ENCODE results near the gene NUDT17.
"Not testable (repeated sequence)": the region's sequence is repeated elsewhere in the genome, so short reads cannot be mapped to it uniquely, and the experiment has no call there.

Gene NUDT17, protein sequence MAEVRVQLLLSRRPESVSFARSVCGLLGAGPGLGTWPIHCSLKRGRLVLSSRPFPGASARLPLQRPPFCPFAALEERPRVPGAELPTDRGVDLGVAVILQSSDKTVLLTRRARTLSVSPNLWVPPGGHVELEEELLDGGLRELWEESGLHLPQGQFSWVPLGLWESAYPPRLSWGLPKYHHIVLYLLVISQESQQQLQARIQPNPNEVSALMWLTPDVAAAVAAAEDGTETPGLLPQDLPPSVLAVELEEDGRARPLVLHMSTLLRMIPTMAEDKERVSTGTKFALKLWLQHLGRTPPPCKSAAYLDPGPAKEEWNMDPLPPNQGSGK

DNA sequence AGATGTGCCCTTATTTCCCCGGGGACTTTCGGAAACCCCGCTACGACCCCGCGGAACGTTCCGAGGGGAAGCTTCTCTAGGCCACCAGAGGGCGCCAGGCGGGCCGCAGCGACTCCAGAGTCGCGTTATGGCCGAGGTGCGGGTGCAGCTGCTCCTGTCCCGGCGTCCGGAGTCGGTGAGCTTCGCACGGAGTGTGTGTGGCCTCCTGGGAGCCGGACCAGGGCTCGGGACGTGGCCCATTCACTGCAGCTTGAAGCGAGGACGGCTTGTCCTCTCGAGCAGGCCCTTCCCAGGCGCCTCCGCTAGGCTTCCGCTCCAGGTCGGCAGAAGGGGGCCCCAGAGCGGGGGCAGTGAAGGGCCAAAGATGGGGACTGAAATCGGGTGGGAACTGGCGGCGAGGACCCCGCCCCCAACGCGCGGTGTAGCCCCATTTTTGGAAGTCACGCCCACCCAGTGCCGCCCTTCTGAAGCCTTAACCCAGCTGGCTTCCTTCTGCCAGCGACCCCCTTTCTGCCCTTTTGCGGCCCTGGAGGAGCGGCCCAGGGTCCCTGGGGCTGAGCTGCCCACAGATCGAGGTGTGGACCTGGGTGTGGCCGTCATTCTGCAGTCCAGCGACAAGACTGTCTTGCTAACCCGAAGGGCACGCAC is at the start of gene NUDT17:
Gene NUDT17 (plus strand): TSS at position 117 of the 648 bp plus-strand sequence. CDS start 11 bp downstream, at position 128.
- DNase-seq, result peak; percentile 79

GRCh38 chr1:145796753-145797152 is 48.7 kb upstream of the NUDT17 start:
- DNase-seq, result no peak

GRCh38 chr1:145799806-145800205 is 45.6 kb upstream of the NUDT17 start:
- no peak for DNase-seq

GRCh38 chr1:145804235-145805045 is 41.0 kb upstream of the NUDT17 start:
- DNase-seq, result no peak

DNA sequence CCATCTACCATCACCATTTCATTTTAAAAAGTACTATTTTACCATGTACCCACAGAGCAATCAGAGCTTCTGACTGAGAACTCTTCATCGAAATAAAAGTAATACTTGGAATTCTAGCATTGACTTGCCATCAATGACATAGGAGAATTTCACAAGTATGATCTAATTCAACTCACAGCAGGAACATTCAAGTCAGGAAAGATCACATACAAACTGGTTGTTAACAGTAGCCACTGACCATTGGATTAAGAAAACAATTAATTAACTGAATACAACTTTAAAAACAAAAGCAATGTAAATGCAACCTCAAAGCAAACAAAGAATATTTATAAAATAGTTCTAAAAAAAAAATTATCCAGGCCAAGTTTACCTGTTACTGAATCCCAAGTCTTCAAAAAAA is 40.4 kb upstream of the NUDT17 start:
- no peak for DNase-seq

- DNase-seq, result no peak
Measured at GRCh38 chr1:145806408-145806807, 39.0 kb upstream of the NUDT17 start.

- no peak for DNase-seq
Measured at GRCh38 chr1:145806844-145807243, 38.6 kb upstream of the NUDT17 start.

DNA sequence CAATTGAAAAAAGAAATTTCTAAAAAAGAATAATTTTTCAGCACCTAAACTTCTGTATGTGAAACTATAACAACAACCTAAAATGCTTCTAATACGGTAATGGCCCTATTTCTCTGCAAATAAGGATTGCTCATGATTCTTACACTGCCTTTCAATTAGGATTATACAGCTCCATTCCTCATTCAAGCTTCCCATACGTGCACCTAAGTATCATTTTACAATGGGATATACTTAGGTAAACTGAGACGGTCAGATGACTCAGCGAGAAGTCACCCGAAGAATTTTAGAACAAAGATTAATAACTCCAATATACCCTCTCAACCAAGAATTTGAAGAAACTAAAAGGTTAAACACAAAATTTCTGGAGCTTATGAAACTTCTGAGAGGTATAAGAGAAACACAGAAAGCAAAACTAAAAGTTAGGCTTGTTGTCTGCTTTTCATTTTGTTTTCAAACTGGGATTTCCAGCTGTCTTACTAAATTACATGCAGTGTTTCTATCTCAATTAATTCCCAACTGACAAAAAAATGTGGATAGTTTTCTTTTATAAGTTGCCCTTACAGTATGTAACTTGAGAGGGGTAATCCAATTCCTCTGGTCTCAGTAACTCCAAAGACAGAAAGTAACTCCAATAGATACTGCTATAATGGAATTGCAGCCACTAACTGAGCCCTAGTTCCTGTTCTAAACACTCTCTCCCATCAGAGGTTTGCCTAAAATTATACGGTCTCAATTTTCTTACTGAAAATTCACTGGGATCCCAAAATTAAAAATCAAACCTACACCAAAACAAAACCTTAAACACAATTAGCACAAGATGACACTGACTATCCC is 32.2 kb upstream of the NUDT17 start:
- not testable (repeated sequence) for DNase-seq

DNA sequence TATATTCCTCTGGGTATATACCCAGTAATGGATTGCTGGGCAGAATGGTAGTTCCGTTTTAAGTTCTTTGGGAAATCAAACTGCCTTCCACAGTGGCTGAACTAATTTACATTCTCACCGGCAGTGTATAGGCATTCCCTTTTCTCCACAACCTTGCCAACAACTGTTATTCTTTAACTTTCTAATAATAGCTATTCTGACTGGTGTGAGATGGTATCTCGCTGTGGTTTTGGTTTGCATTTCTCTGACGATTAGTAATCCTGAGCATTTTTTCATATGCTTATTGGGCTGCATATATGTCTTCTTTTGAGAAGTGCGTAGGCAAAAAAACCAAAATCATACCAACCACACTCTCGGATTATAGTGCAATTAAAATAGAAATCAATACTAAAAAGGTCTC is 27.3 kb upstream of the NUDT17 start:
- not testable (repeated sequence) for DNase-seq

DNA sequence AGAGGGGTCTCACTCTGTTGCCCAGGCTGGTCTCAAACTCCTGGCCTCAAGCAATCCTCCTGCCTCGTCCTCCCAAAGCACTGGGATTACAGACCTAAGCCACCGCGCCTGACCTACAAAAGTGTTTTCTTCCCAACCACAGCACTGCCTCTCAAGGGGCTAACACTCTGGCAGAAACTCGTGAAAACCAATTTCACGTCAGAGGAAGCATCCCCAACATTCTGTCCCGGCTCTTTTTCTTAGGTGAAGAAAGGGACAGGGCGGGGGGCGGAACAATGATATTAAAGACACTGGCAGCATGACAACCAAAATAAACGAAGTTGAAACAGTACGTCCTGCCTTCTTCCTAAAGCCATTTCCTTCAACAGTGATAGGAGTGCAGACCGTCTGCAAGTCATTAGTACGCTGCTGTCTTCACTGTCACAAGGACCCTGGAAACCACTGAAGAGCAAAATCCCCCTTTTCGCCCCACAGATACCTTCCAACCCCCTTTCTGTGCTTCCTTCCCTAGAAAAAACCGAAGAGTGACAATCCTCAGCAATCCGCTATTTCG is 22.6 kb upstream of the NUDT17 start:
- DNase-seq, result not testable (repeated sequence)

- DNase-seq, result peak; percentile 87
Measured at GRCh38 chr1:145823565-145824498, 21.6 kb upstream of the NUDT17 start, which contains the start of the genes POLR3C and RNF115. TSS of gene POLR3C (plus strand) at chr1:145824200. CDS start at chr1:145825777, 1,577 bp downstream. TSS of gene RNF115 (minus strand) at chr1:145824095. CDS start at chr1:145823873, 222 bp downstream.

DNA sequence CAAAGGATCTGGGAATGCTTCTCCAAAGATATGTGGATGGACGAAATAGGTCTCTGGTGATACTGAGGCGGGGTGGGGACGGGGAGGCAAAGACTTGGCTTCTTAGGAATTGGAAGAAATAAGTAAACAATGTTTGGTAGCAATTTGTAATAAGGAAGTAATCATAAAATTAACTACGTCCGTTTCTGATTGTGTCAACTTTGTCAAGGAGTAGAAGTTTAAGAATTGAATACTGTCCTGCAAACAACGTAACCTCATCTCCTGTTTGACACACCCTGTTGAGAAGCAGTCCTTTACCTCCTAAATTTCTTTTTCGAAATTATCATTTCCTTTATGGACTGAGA is 21.0 kb upstream of the NUDT17 start:
- DNase-seq, result no peak

GRCh38 chr1:145826030-145826429 is 19.4 kb upstream of the NUDT17 start:
- no peak for DNase-seq

- DNase-seq, result no peak
Measured at GRCh38 chr1:145827966-145828365, 17.5 kb upstream of the NUDT17 start.

GRCh38 chr1:145828367-145829026 is 16.9 kb upstream of the NUDT17 start:
- DNase-seq, result no peak

GRCh38 chr1:145830810-145831209 is 14.6 kb upstream of the NUDT17 start:
- DNase-seq, result not testable (repeated sequence)

DNA sequence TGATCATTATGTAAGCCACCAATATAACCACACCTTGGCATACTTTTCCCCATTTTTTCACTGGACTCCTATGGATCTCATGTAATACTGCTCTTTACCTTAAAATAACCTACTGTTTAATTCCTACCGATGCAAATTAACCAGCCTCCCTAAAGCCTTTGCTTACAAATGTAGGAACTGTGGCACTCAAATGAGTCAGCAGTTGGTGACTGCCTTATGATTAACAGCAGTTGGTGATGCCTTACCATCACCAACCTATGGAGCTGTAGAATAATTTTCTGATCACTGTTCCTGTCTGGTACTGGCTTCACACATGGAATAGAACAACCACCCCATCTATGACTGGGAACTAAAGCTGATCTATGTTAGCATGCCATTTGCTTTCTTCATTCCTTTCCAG is 7.8 kb upstream of the NUDT17 start:
- no peak for DNase-seq

DNA sequence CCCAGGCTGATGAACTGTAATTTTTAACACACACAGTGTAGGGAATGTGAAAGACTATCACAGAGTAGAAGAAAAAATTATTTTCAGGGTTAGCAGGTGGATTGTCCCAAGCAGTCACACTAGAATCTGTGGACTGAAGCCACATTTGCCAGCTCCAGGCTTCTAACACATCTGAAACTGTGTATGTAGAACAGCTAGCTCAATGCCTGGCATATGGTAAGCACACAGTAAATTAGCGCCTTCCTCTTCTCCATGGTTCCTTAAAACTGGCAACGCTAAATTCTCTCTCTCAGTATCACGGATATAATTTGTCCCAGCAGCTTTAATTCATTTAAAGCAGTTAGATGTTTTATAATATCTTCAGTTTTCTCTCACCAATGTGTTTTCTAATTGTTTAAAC is 2.4 kb upstream of the NUDT17 start:
- no peak for DNase-seq

GRCh38 chr1:145845144-145845513 is 301 bp upstream of the NUDT17 start:
- no peak for DNase-seq

DNA sequence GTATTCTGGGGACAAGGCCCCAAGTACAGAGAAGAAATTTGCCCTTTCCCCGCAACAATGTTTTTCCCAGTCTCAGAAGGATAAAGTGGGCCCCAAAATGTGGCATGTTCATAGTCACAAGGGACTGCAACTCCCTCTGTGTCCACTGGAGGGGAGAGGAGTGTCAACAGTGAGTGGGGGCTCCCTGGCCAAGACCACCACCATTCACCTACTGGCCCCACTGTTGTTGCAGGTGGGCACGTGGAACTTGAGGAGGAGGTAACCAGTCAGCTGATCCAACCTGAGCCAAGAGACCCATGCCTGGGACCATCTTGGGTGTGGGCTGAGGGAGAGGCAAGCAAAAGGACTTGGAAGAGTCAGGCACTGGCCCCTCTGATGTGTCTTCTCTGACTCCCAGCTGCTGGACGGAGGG is 777 bp downstream of the NUDT17 start:
- peak; percentile 15 for DNase-seq

DNA sequence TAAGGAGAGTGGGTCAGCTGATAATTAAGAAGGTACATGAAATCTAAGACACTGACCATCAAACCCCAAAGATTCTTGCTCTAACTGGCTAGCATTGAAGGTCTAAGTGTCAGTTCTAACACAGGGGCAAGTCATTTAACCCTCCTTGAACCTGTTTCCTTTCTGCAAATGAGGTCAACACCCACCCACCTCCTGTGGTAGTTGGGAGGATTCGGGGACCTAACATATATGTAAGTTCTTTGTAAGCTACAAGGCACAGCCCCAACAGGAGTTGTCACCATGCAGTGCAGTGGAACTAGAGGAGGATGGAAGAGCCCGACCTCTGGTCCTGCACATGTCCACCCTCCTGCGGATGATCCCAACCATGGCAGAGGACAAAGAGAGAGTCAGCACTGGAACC is 2.4 kb downstream of the NUDT17 start:
- no peak for DNase-seq
